HepG2 (cell line): ENCODE measurements around the gene MDM4.

Source experiments
- CTCF ChIP-seq: sonication (generic); formaldehyde crosslinking; IDR thresholded peaks from 2 replicates; pipeline ENCODE4 v1.5.0; 2020; ENCODE audit warnings: mild to moderate bottlenecking, missing genetic modification reagents, moderate library complexity
- EP300 ChIP-seq, 3 experiments: sonication (generic) in 1 of 3; formaldehyde crosslinking in 1 of 3; IDR thresholded peaks; 2 replicates each; pipeline versions ENCODE4 v1.5.1 to v1.6.1; 2011 to 2020; ENCODE audit warnings: low read depth in 2 of 3, low read length in 2 of 3, borderline replicate concordance in 1 of 3, improper control_type of control experiment in 1 of 3, mild to moderate bottlenecking in 1 of 3, missing genetic modification reagents in 1 of 3, moderate library complexity in 1 of 3
- RAD21 ChIP-seq: fragments of 450-650 bp; formaldehyde crosslinking; IDR thresholded peaks from 2 replicates; pipeline ENCODE4 v1.5.0; 2020; ENCODE audit warnings: mild to moderate bottlenecking
- TBL1XR1 ChIP-seq: fragments of 150-350 bp; IDR thresholded peaks from 2 replicates; pipeline ENCODE4 v1.6.1; 2014; ENCODE audit warnings: borderline replicate concordance, low read length; ENCODE audit not compliant: partially characterized antibody
- YY1 ChIP-seq: IDR thresholded peaks from 2 replicates; pipeline ENCODE4 v1.6.1; 2011; ENCODE audit warnings: low read length, low read depth, moderate library complexity, mild to moderate bottlenecking; ENCODE audit not compliant: insufficient read depth, insufficient replicate concordance
- ZFX ChIP-seq: sonication (generic); formaldehyde crosslinking; IDR thresholded peaks from 2 replicates; pipeline ENCODE4 v1.4.0; 2020; ENCODE audit warnings: mild to moderate bottlenecking, low read depth, missing genetic modification reagents, moderate library complexity
- ZNF772 ChIP-seq: sonication (generic); formaldehyde crosslinking; IDR thresholded peaks from 2 replicates; pipeline ENCODE4 v1.5.0; 2020; ENCODE audit warnings: mild to moderate bottlenecking, missing genetic modification reagents

GRCh38 chr1:204545881-204546280, 29.7 kb downstream of the MDM4 start:
- TF ChIP-seq YY1 = no peak
- TF ChIP-seq EP300 (IDR thresholded peaks at IDR 0.05; ENCODE audit: low read depth in 2 of 2, low read length in 2 of 2) = no peak
- no peak for TF ChIP-seq EP300 (CRISPR knock-in tag; IDR thresholded peaks at IDR 0.05; ENCODE audit: borderline replicate concordance)
- no peak for TF ChIP-seq RAD21 (CRISPR knock-in tag)
- TF ChIP-seq TBL1XR1 = no peak
- TF ChIP-seq ZNF772 (CRISPR knock-in tag) = no peak
- TF ChIP-seq CTCF = no peak
- TF ChIP-seq ZFX (CRISPR knock-in tag) = no peak
